Measurements from ENCODE around the gene RARG. TPM values are rescaled to one million over a fixed set of nuclear protein-coding genes. Genes with fewer than 3 reads are reported as not detected.
A peak's percentile ranks its signal among the peaks of the same experiment; 100 is the strongest.
"Not testable (repeated sequence)": the region's sequence is repeated elsewhere in the genome, so short reads cannot be mapped to it uniquely, and the experiment has no call there.

The RARG gene
- total RNA-seq, 1 donor from 2014 or later = 5.2 TPM

DNA sequence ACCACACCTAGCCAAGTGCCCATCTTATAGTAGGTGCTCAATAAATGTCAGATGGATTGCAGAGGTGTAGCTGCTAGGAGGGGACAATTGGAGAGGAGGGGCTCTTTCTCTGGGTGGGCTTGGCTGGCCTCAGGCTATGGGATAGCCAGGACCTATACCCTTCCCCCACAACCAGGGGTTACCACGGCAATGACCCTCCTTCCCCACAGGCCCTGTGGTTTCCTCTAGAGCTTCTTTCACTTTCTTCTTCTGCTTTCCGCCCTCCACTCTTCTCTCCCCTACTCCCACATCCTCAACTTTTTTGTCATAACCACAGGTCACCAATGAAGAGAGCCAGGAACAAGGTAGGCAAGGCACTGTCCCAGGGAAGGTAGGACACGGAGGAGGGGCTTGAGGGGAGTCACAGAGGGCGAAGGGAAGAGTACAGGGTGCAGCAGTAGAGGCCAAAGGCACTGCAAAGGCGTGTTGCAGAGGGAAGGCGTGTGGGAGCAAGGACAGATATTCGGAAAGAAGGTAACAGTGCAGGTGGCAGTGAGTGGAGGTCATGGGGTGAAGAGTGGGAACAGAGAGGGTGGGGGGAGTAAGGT lies 23.0 kb downstream of the RARG start:
- peaks cover 14% of the 10 kb centered on the region for H3K27me3 Mint-ChIP-seq

GRCh38 chr12:53208435-53208834 lies 23.6 kb downstream of the RARG start:
- H3K4me1 Mint-ChIP-seq (ENCODE audit: low read depth) = peaks cover 1% of the 10 kb centered on the region
- H3K27me3 Mint-ChIP-seq = peaks cover 14% of the 10 kb centered on the region
- no peaks in the 10 kb centered on the region for H3K36me3 Mint-ChIP-seq (ENCODE audit: insufficient read depth)
- TF ChIP-seq, protein P1, sequence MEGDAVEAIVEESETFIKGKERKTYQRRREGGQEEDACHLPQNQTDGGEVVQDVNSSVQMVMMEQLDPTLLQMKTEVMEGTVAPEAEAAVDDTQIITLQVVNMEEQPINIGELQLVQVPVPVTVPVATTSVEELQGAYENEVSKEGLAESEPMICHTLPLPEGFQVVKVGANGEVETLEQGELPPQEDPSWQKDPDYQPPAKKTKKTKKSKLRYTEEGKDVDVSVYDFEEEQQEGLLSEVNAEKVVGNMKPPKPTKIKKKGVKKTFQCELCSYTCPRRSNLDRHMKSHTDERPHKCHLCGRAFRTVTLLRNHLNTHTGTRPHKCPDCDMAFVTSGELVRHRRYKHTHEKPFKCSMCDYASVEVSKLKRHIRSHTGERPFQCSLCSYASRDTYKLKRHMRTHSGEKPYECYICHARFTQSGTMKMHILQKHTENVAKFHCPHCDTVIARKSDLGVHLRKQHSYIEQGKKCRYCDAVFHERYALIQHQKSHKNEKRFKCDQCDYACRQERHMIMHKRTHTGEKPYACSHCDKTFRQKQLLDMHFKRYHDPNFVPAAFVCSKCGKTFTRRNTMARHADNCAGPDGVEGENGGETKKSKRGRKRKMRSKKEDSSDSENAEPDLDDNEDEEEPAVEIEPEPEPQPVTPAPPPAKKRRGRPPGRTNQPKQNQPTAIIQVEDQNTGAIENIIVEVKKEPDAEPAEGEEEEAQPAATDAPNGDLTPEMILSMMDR (IDR thresholded peaks at IDR 0.05; ENCODE audit: unreplicated experiment) = no peak
- no peak for DNase-seq (ENCODE audit: low spot score, unreplicated experiment)
- peak overlapping the region; percentile 26 for H3K27ac Mint-ChIP-seq
- H3K9me3 Mint-ChIP-seq (ENCODE audit: low read depth) = no peaks in the 10 kb centered on the region
- H3K4me3 Mint-ChIP-seq (ENCODE audit: low read depth) = no peak overlapping the region

More for the DNA sequence above, 23.0 kb downstream of the RARG start:
- Mint-ChIP-seq H3K36me3 (ENCODE audit: insufficient read depth) (no peaks in the 10 kb centered on the region), H3K4me3 (ENCODE audit: low read depth) (no peak overlapping the region), H3K27ac (no peak overlapping the region), H3K9me3 (ENCODE audit: low read depth) (no peaks in the 10 kb centered on the region), H3K4me1 (ENCODE audit: low read depth) (peaks cover 1% of the 10 kb centered on the region)
- DNase-seq (ENCODE audit: low spot score, unreplicated experiment) = no peak
- TF ChIP-seq, protein P1 (IDR thresholded peaks at IDR 0.05; ENCODE audit: unreplicated experiment) = no peak

DNA sequence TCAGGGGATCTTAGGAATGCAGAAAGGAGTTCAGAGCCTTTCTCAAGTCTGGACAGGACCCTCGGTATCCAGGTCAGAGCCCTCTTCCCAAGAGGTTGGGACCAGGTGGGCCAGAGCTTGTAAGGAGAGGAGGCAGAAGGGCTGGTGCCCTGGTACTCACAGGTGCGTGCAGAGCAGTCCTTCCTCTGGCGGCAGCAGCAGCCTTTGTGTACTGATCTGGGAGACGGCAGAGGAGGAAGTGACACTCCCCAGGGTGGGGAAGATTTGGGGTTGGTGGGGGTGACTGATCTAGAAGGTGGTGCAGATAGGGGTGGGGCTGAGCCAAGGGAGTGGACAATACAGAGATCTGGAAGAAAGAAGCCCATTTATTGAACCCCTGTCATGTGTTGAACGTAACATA lies 25.0 kb downstream of the RARG start, which contains the start of gene ITGB7:
Gene ITGB7, minus strand, starts transcription at position 210 of the 400 bp plus-strand sequence. CDS start 6,808 bp downstream, outside the sequence.
- Mint-ChIP-seq H3K36me3 (ENCODE audit: insufficient read depth) (no peaks in the 10 kb centered on the region), H3K4me3 (ENCODE audit: low read depth) (no peak within 1 kb of the TSS), H3K4me1 (ENCODE audit: low read depth) (peaks cover 1% of the 10 kb centered on the region), H3K27ac (no peak within 1 kb of the TSS), H3K9me3 (ENCODE audit: low read depth) (no peaks in the 10 kb centered on the region), H3K27me3 (peaks cover 14% of the 10 kb centered on the region)
- DNase-seq (ENCODE audit: low spot score, unreplicated experiment) = no peak
- TF ChIP-seq, protein P1 (IDR thresholded peaks at IDR 0.05; ENCODE audit: unreplicated experiment) = no peak

GRCh38 chr12:53205747-53206419 lies 26.1 kb downstream of the RARG start:
- Mint-ChIP-seq H3K4me3 (ENCODE audit: low read depth) (no peak overlapping the region), H3K27ac (no peak overlapping the region), H3K4me1 (ENCODE audit: low read depth) (peaks cover 1% of the 10 kb centered on the region), H3K27me3 (peaks cover 17% of the 10 kb centered on the region), H3K36me3 (ENCODE audit: insufficient read depth) (no peaks in the 10 kb centered on the region), H3K9me3 (ENCODE audit: low read depth) (no peaks in the 10 kb centered on the region)
- no peak for DNase-seq (ENCODE audit: low spot score, unreplicated experiment)
- TF ChIP-seq, protein P1 (IDR thresholded peaks at IDR 0.05; ENCODE audit: unreplicated experiment) = no peak

- Mint-ChIP-seq H3K4me3 (ENCODE audit: low read depth) (no peak overlapping the region), H3K27ac (no peak overlapping the region), H3K9me3 (ENCODE audit: low read depth) (no peaks in the 10 kb centered on the region), H3K4me1 (ENCODE audit: low read depth) (peaks cover 1% of the 10 kb centered on the region), H3K36me3 (ENCODE audit: insufficient read depth) (no peaks in the 10 kb centered on the region), H3K27me3 (peaks cover 20% of the 10 kb centered on the region)
- DNase-seq (ENCODE audit: low spot score, unreplicated experiment) = no peak
- TF ChIP-seq, protein P1 (IDR thresholded peaks at IDR 0.05; ENCODE audit: unreplicated experiment) = no peak
These were observed 27.7 kb downstream of the RARG start for GRCh38 chr12:53204351-53204750.

DNA sequence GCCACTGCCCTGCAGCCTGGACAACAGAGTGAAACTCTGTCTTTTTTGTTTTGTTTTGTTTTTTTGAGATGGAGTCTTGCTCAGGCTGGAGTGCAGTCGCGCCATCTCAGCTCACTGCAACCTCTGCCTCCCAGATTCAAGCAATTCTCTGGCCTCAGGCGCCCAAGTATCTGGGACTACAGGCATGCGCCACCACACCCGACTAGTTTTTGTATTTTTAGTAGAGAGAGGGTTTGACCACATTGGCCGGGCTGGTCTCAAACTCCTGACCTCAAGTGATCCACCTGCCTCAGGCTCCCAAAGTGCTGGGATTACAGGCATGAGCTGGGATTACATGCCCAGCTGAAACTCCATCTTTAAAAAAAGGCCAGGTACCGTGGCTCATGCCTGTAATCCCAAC lies 29.7 kb downstream of the RARG start:
- H3K9me3 Mint-ChIP-seq (ENCODE audit: low read depth); H3K27ac Mint-ChIP-seq; H3K4me1 Mint-ChIP-seq (ENCODE audit: low read depth); DNase-seq (ENCODE audit: low spot score, unreplicated experiment); H3K36me3 Mint-ChIP-seq (ENCODE audit: insufficient read depth); H3K4me3 Mint-ChIP-seq (ENCODE audit: low read depth): not testable (repeated sequence)
- H3K27me3 Mint-ChIP-seq = peaks cover 37% of the 10 kb centered on the region

All from progenitor cell of endocrine pancreas (in vitro differentiated cells).